ENCODE data around the gene SERTAD2. TPM values are rescaled to one million over a fixed set of nuclear protein-coding genes. Genes with fewer than 3 reads are reported as not detected.

Gene SERTAD2
- total and polyA plus RNA-seq, 2 of the 4 experiments (the other 2 are of a cell fraction): 5.0 to 11.0 TPM

GRCh38 chr2:64639691-64640090, 14.0 kb downstream of the SERTAD2 start:
- Histone ChIP-seq H4K91ac (ENCODE audit: insufficient read depth, low read depth, low read length) (no peak overlapping the region), H2BK20ac (ENCODE audit: low read depth, low read length) (no peak overlapping the region), H2BK15ac (ENCODE audit: low read depth, low read length) (no peak overlapping the region), H3K27me3 (ENCODE audit: control insufficient read depth, insufficient read depth, low read length) (no peaks in the 10 kb centered on the region), H3K9me1 (ENCODE audit: insufficient read depth, low read length) (peaks cover 30% of the 10 kb centered on the region), H3K27ac (ENCODE audit: insufficient read depth, low read length) (no peak overlapping the region), H3K56ac (ENCODE audit: extremely low read depth, insufficient read depth, low read length) (no peak overlapping the region), H3K9me3 (ENCODE audit: control insufficient read depth, insufficient read depth, low read length) (no peaks in the 10 kb centered on the region), H4K8ac (ENCODE audit: low read depth in 2 of 2, low read length in 2 of 2) (no peak overlapping the region), H4K20me1 (ENCODE audit: insufficient read depth, low read length) (peaks cover 76% of the 10 kb centered on the region), H4K5ac (ENCODE audit: low read depth, low read length) (no peak overlapping the region), H3K4me3 (ENCODE audit: insufficient read depth, low read depth, low read length) (no peak overlapping the region), H2AK5ac (ENCODE audit: low read depth, low read length) (no peak overlapping the region), H2AFZ (replicated peaks; ENCODE audit: low read length, poor library complexity) (no peak overlapping the region), H2BK120ac (ENCODE audit: low read depth, low read length) (no peak overlapping the region), H3K9ac (ENCODE audit: low read depth, low read length) (no peak overlapping the region), H2AK9ac (replicated peaks; ENCODE audit: low read depth, low read length, poor library complexity) (no peak overlapping the region), H3K36me3 (ENCODE audit: control insufficient read depth, insufficient read depth, low read length) (peaks cover 12% of the 10 kb centered on the region), H3K4me2 (ENCODE audit: low read depth, low read length) (no peak overlapping the region), H3K79me1 (ENCODE audit: low read depth in 1 of 2, low read length in 2 of 2) (peaks cover 40 to 82% of the 10 kb centered on the region in 2 experiments), H3K18ac (ENCODE audit: low read depth, low read length) (no peak overlapping the region), H3K14ac (replicated peaks; ENCODE audit: low read depth, low read length) (no peak overlapping the region), H3K4me1 (ENCODE audit: control insufficient read depth, insufficient read depth, low read length) (peaks cover 18% of the 10 kb centered on the region), H2BK5ac (ENCODE audit: low read depth, low read length, poor library complexity, severe bottlenecking) (no peak overlapping the region), H3K23ac (ENCODE audit: low read depth, low read length) (no peak overlapping the region), H3K4ac (ENCODE audit: low read depth, low read length) (no peak overlapping the region)
- no peak for ATAC-seq (ENCODE audit: low read depth)
- BruUV-seq (replicated peaks): no TSS peak
- POLR2A ChIA-PET (ENCODE audit: unreplicated experiment): no interaction called here
- dilution Hi-C loops (cut with HindIII; ENCODE audit: low sequenced_read_pairs, unreplicated experiment): no loop called here
- in situ Hi-C loops (cut with MboI; ENCODE audit: low sequenced_read_pairs): no loop called here
- DNase-seq: no peak
- no CpG with 5 or more reads among the region's 2 CpGs for WGBS, 2 experiments (ENCODE audit: extremely low coverage in 2 of 2, insufficient read length in 1 of 2)
- intact Hi-C loops (cut with micrococcal nuclease): loop anchor here (10.0 kb wide), 1 partner anchor 405 kb away; no protein-coding TSS in a partner anchor
- TF ChIP-seq CHD1 (IDR thresholded peaks at IDR 0.05; ENCODE audit: low read depth, low read length) (no peak), NFE2L2 (IDR thresholded peaks at IDR 0.05; ENCODE audit: low read depth, low read length) (no peak), BHLHE40 (IDR thresholded peaks at IDR 0.05; ENCODE audit: low read depth, low read length) (no peak), CEBPB (IDR thresholded peaks at IDR 0.05; ENCODE audit: low read depth, low read length) (no peak), MAZ (IDR thresholded peaks at IDR 0.05; ENCODE audit: borderline replicate concordance, low read depth, low read length) (no peak), RAD21 (IDR thresholded peaks at IDR 0.05; ENCODE audit: low read length) (no peak), MAFK (IDR thresholded peaks at IDR 0.05; ENCODE audit: low read depth, low read length) (no peak), CTCF (conservative IDR thresholded peaks at IDR 0.05; ENCODE audit: low read depth, low read length) (no peak), SMC3 (IDR thresholded peaks at IDR 0.05; ENCODE audit: low read depth, low read length) (no peak), FOS (IDR thresholded peaks at IDR 0.05; ENCODE audit: low read depth, low read length) (no peak), RCOR1 (IDR thresholded peaks at IDR 0.05; ENCODE audit: insufficient replicate concordance, low read length) (no peak), POLR2A (IDR thresholded peaks at IDR 0.05; ENCODE audit: low read depth, low read length) (no peak)
- TF ChIP-seq, protein P1, sequence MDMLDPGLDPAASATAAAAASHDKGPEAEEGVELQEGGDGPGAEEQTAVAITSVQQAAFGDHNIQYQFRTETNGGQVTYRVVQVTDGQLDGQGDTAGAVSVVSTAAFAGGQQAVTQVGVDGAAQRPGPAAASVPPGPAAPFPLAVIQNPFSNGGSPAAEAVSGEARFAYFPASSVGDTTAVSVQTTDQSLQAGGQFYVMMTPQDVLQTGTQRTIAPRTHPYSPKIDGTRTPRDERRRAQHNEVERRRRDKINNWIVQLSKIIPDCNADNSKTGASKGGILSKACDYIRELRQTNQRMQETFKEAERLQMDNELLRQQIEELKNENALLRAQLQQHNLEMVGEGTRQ (IDR thresholded peaks at IDR 0.05; ENCODE audit: low read depth, low read length): no peak
- TF ChIP-seq, protein P2, sequence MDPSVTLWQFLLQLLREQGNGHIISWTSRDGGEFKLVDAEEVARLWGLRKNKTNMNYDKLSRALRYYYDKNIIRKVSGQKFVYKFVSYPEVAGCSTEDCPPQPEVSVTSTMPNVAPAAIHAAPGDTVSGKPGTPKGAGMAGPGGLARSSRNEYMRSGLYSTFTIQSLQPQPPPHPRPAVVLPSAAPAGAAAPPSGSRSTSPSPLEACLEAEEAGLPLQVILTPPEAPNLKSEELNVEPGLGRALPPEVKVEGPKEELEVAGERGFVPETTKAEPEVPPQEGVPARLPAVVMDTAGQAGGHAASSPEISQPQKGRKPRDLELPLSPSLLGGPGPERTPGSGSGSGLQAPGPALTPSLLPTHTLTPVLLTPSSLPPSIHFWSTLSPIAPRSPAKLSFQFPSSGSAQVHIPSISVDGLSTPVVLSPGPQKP (IDR thresholded peaks at IDR 0.05; ENCODE audit: borderline replicate concordance, low read depth, low read length): no peak
- CTCF ChIA-PET: interaction anchor here (0.7 kb wide), 1 partner anchor 12 kb away, joined by 3 read pairs; no protein-coding TSS in a partner anchor
